ENCODE results near the gene SRRM2.

SRRM2 gene

GRCh38 chr16:2753733-2754020, 1.2 kb downstream of the SRRM2 start:
- no peak for DNase-seq (ENCODE audit: low read depth)
- TF ChIP-seq, protein P1, sequence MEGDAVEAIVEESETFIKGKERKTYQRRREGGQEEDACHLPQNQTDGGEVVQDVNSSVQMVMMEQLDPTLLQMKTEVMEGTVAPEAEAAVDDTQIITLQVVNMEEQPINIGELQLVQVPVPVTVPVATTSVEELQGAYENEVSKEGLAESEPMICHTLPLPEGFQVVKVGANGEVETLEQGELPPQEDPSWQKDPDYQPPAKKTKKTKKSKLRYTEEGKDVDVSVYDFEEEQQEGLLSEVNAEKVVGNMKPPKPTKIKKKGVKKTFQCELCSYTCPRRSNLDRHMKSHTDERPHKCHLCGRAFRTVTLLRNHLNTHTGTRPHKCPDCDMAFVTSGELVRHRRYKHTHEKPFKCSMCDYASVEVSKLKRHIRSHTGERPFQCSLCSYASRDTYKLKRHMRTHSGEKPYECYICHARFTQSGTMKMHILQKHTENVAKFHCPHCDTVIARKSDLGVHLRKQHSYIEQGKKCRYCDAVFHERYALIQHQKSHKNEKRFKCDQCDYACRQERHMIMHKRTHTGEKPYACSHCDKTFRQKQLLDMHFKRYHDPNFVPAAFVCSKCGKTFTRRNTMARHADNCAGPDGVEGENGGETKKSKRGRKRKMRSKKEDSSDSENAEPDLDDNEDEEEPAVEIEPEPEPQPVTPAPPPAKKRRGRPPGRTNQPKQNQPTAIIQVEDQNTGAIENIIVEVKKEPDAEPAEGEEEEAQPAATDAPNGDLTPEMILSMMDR (IDR thresholded peaks at IDR 0.05; ENCODE audit: insufficient read depth, low read depth, low read length, missing control alignments) = no peak
- peak overlapping the region; percentile 57 for H3K4me3 ChIP-seq (ENCODE audit: low read length)

DNA sequence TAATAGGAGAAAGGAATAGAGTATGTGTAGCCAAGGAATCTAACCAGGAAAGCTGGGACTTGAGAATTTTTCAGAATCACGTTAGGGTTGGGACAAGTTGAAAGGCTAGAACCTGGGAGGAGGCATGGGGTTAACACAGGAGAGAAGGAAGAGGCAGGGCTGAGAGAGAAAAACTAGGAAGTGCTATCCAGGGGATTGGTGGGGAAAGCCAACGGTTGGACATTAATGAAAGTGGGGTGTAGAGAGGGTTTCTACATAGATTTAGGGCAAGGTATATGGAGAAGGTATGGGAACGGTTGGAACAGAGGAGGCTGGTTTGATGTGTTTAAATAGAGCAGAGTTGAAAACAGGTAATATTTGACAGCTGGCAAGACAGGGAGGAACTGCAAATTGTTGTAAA, 2.7 kb downstream of the SRRM2 start:
- TF ChIP-seq, protein P1 (IDR thresholded peaks at IDR 0.05; ENCODE audit: insufficient read depth, low read depth, low read length, missing control alignments) = no peak
- peak overlapping the region; percentile 57 for H3K4me3 ChIP-seq (ENCODE audit: low read length)
- no peak for DNase-seq (ENCODE audit: low read depth)

- no peak overlapping the region for H3K4me3 ChIP-seq (ENCODE audit: low read length)
- TF ChIP-seq, protein P1 (IDR thresholded peaks at IDR 0.05; ENCODE audit: insufficient read depth, low read depth, low read length, missing control alignments) = no peak
- DNase-seq (ENCODE audit: low read depth) = no peak
These were observed 4.0 kb downstream of the SRRM2 start for GRCh38 chr16:2756288-2757015.

GRCh38 chr16:2757344-2757743, 4.9 kb downstream of the SRRM2 start:
- TF ChIP-seq, protein P1 (IDR thresholded peaks at IDR 0.05; ENCODE audit: insufficient read depth, low read depth, low read length, missing control alignments) = no peak
- DNase-seq (ENCODE audit: low read depth) = no peak
- no peak overlapping the region for H3K4me3 ChIP-seq (ENCODE audit: low read length)

DNA sequence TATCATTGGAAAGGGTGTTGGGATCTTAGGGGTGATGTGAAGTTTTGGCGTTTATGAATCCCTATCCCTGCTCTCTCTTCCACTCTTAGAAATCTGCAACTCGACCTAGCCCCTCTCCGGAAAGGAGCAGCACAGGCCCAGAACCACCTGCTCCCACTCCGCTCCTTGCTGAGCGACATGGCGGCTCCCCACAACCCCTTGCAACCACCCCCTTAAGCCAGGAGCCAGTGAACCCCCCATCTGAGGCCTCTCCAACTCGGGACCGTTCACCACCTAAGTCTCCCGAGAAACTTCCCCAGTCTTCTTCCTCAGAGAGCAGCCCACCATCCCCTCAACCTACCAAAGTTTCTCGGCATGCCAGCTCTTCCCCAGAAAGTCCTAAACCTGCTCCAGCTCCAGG, 9.0 kb downstream of the SRRM2 start:
- no peak for DNase-seq (ENCODE audit: low read depth)
- TF ChIP-seq, protein P1 (IDR thresholded peaks at IDR 0.05; ENCODE audit: insufficient read depth, low read depth, low read length, missing control alignments) = no peak
- no peak overlapping the region for H3K4me3 ChIP-seq (ENCODE audit: low read length)

GRCh38 chr16:2761886-2762583, 9.6 kb downstream of the SRRM2 start:
- DNase-seq (ENCODE audit: low read depth) = no peak
- H3K4me3 ChIP-seq (ENCODE audit: low read length) = no peak overlapping the region
- TF ChIP-seq, protein P1 (IDR thresholded peaks at IDR 0.05; ENCODE audit: insufficient read depth, low read depth, low read length, missing control alignments) = no peak

GRCh38 chr16:2762711-2763110, 10.3 kb downstream of the SRRM2 start:
- TF ChIP-seq, protein P1 (IDR thresholded peaks at IDR 0.05; ENCODE audit: insufficient read depth, low read depth, low read length, missing control alignments) = no peak
- no peak overlapping the region for H3K4me3 ChIP-seq (ENCODE audit: low read length)
- DNase-seq (ENCODE audit: low read depth) = no peak

Data from epithelial cell of esophagus (primary cell).